HepG2 (cell line): ENCODE measurements around the gene CCNF. TPM values are rescaled to one million over a fixed set of nuclear protein-coding genes. Genes with fewer than 3 reads are reported as not detected.

Experiments
- CEBPG ChIP-seq: IDR thresholded peaks from 2 replicates; pipeline ENCODE4 v1.6.1; 2016
- CREB1 ChIP-seq, 2 experiments: fragments of 450-650 bp in 1 of 2; IDR thresholded peaks; 2 replicates each; pipeline ENCODE4 v1.6.1; 2016 to 2017; ENCODE audit warnings: control low read depth in 1 of 2, mild to moderate bottlenecking in 1 of 2, missing compliant biosample characterization in 1 of 2, missing genetic modification characterization in 1 of 2
- FOSL1 ChIP-seq: sonication (generic); formaldehyde crosslinking; IDR thresholded peaks from 2 replicates; pipeline ENCODE4 v1.9.0; 2021; ENCODE audit warnings: missing genetic modification reagents, borderline replicate concordance
- GLI4 ChIP-seq: sonication (generic); formaldehyde crosslinking; IDR thresholded peaks from 2 replicates; pipeline ENCODE4 v1.5.1; 2020; ENCODE audit warnings: missing genetic modification reagents, mild to moderate bottlenecking, moderate library complexity, borderline replicate concordance
- HNF1B ChIP-seq: sonication (generic); formaldehyde crosslinking; IDR thresholded peaks from 2 replicates; pipeline ENCODE4 v1.5.1; 2020; ENCODE audit warnings: mild to moderate bottlenecking, moderate library complexity, missing genetic modification reagents
- LCORL ChIP-seq, 2 experiments: fragments of 450-650 bp in 1 of 2; sonication (generic) in 1 of 2; formaldehyde crosslinking in 1 of 2; IDR thresholded peaks; 2 replicates each; pipeline versions ENCODE4 v1.5.0 to v1.6.1; 2017 to 2020; ENCODE audit warnings: antibody characterized with exemption in 1 of 2, missing genetic modification reagents in 1 of 2
- MYPOP ChIP-seq: sonication (generic); formaldehyde crosslinking; IDR thresholded peaks from 2 replicates; pipeline ENCODE4 v1.8.1; 2023; ENCODE audit warnings: mild to moderate bottlenecking, moderate library complexity, missing genetic modification reagents
- POGK ChIP-seq: sonication (generic); formaldehyde crosslinking; conservative IDR thresholded peaks from 2 replicates; pipeline ENCODE4 v1.8.0; 2022; ENCODE audit warnings: mild to moderate bottlenecking, moderate library complexity, missing genetic modification reagents
- SKI ChIP-seq: fragments of 450-650 bp; IDR thresholded peaks from one replicate; pipeline ENCODE4 v1.6.1; 2018; ENCODE audit warnings: mild to moderate bottlenecking; ENCODE audit not compliant: partially characterized antibody
- ZBTB33 ChIP-seq: sonication (generic); formaldehyde crosslinking; IDR thresholded peaks from 2 replicates; pipeline ENCODE4 v1.4.0; 2020; ENCODE audit warnings: missing genetic modification reagents
- ZMYM2 ChIP-seq: sonication (generic); formaldehyde crosslinking; IDR thresholded peaks from 2 replicates; pipeline ENCODE4 v1.8.0; 2022; ENCODE audit warnings: mild to moderate bottlenecking, missing genetic modification reagents
- ZNF232 ChIP-seq: sonication (generic); formaldehyde crosslinking; IDR thresholded peaks from 2 replicates; pipeline ENCODE4 v1.4.0; 2020; ENCODE audit warnings: missing genetic modification reagents, borderline replicate concordance
- ZNF264 ChIP-seq: sonication (generic); formaldehyde crosslinking; IDR thresholded peaks from 2 replicates; pipeline ENCODE4 v1.4.0; 2020; ENCODE audit warnings: missing genetic modification reagents
- ZNF576 ChIP-seq: sonication (generic); formaldehyde crosslinking; IDR thresholded peaks from 2 replicates; pipeline ENCODE4 v1.4.0; 2020; ENCODE audit warnings: mild to moderate bottlenecking, missing genetic modification reagents
- ZNF609 ChIP-seq: sonication (generic); formaldehyde crosslinking; IDR thresholded peaks from 2 replicates; pipeline ENCODE4 v1.4.0; 2020; ENCODE audit warnings: mild to moderate bottlenecking, missing genetic modification reagents, borderline replicate concordance
- ZNF709 ChIP-seq: sonication (generic); formaldehyde crosslinking; IDR thresholded peaks from 2 replicates; pipeline ENCODE4 v1.5.0; 2020; ENCODE audit warnings: mild to moderate bottlenecking, missing genetic modification reagents
- ZNF792 ChIP-seq: IDR thresholded peaks from 2 replicates; pipeline ENCODE4 v1.6.1; 2016
- polyA plus RNA-seq, 8 experiments: library from polyadenylated mRNA; depleted of rRNA in 3 of 8; stranded (reverse) in 7 of 8; unstranded in 1 of 8; fragments of >200 nt; fragmentation: Illumina TruSeq in 4 of 8; extraction: Trizol in 4 of 8; gene quantifications; 2 replicates each; pipeline versions ENCODE4 v1.2.1 to v1.2.3, GENCODE V29; 2011 to 2016; ENCODE audit warnings: low read depth in 4 of 8, missing spikeins in 1 of 8, mixed read lengths in 1 of 8; ENCODE audit not compliant: insufficient read depth in 1 of 8
- total RNA-seq, 5 experiments: library from RNA; depleted of rRNA; stranded (reverse); fragments of >200 nt; fragmentation: Illumina TruSeq; extraction: Trizol; gene quantifications; 2 replicates each; pipeline ENCODE4 v1.2.3, GENCODE V29; 2016; ENCODE audit warnings: low read depth in 1 of 5

CCNF gene
- total and polyA plus RNA-seq, 2 of the 13 experiments (the other 11 are each of a cell fraction or from before 2014, with no cell fraction given) = 6.4 to 22.8 TPM

- TF ChIP-seq FOSL1 (CRISPR knock-in tag) = no peak
- TF ChIP-seq SKI = peak; percentile 93
- TF ChIP-seq HNF1B (CRISPR knock-in tag) = peak; percentile 96
- TF ChIP-seq CREB1 (IDR thresholded peaks at IDR 0.05) = no peak
- peak; percentile 83 for TF ChIP-seq CREB1 (CRISPR knock-in tag; IDR thresholded peaks at IDR 0.05)
- TF ChIP-seq ZNF709 (CRISPR knock-in tag) = no peak
- no peak for TF ChIP-seq ZNF576 (CRISPR knock-in tag)
- TF ChIP-seq ZNF609 (CRISPR knock-in tag) = peak; percentile 86
- peak; percentile 71 for TF ChIP-seq ZBTB33 (CRISPR knock-in tag)
- TF ChIP-seq CEBPG = peak; percentile 93
- peak; percentile 91; the same call in 1 of the 2 replicates for TF ChIP-seq ZNF264 (CRISPR knock-in tag)
- TF ChIP-seq ZMYM2 = no peak
- TF ChIP-seq POGK = peak; percentile 56; the same call in 1 of the 2 replicates
- TF ChIP-seq ZNF232 = 0 out of 2 replicates have a peak, but pooled peaks have one; percentile 28
- TF ChIP-seq LCORL (IDR thresholded peaks at IDR 0.05) = no peak
- peak; percentile 89 for TF ChIP-seq LCORL (CRISPR knock-in tag; IDR thresholded peaks at IDR 0.05)
- no peak; the same call in 1 of the 2 replicates for TF ChIP-seq MYPOP
- TF ChIP-seq GLI4 = no peak
- peak; percentile 64; the same call in 1 of the 2 replicates for TF ChIP-seq ZNF792 (CRISPR knock-in tag)
These were observed 55.8 kb downstream of the CCNF start (continued) for GRCh38 chr16:2484898-2485508.
